Peyer's patch (tissue), 4 donors: ENCODE results near the gene TBX18.

Source experiments
- CTCF ChIP-seq, 6 experiments: fragments of 450-650 bp in 4 of 6; fragments of 200-600 bp in 2 of 6; sonication (generic) in 1 of 6; IDR thresholded peaks; one replicate each; pipeline ENCODE4 v1.5.1; 2017 to 2019; ENCODE audit warnings: antibody characterized with exemption in 6 of 6, mild to moderate bottlenecking in 3 of 6, moderate library complexity in 1 of 6
- POLR2A ChIP-seq, 2 donors: fragments of 450-650 bp; IDR thresholded peaks; one replicate each; pipeline ENCODE4 v1.5.1; 2017; ENCODE audit warnings: antibody characterized with exemption in 2 of 2, mild to moderate bottlenecking in 2 of 2, moderate library complexity in 2 of 2

- TF ChIP-seq POLR2A (IDR thresholded peaks at IDR 0.05) = no peak
- TF ChIP-seq CTCF (IDR thresholded peaks at IDR 0.05) = no peak
These were observed 5.9 kb downstream of the TBX18 start for GRCh38 chr6:84758486-84758885.
